ENCODE data around the gene TEKTIP1. TPM values are rescaled to one million over a fixed set of nuclear protein-coding genes. Genes with fewer than 3 reads are reported as not detected.

The TEKTIP1 gene
- total and polyA plus RNA-seq, 9 of the 15 experiments (the other 6 are each of a cell fraction or from before 2014, with no cell fraction given) = 0.66 TPM; not detected in 8

DNA sequence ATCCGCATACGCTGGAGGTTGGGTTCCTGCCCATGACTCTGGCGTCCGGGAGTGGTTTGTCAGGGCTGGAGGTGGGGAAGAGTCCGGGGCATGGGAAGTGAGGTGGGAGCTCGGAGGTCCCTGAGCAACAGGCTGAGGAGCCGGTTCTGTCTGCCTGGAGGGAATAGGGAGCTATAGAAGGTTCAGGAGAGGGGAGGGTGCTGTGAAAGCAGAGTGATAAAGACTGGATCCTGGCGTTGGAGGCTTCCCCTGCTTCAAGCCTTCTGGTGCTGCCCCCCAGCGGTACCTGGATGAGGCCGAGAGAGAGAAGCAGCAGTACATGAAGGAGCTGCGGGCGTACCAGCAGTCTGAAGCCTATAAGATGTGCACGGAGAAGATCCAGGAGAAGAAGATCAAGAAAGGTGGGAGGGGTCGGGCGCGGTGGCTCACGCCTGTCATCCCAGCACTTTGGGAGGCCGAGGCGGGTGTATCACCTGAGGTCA, 36.3 kb downstream of the TEKTIP1 start (continued):
- TF ChIP-seq ZC3H11A (IDR thresholded peaks at IDR 0.05; ENCODE audit: low read depth, low read length) = no peak
- TF ChIP-seq CAMTA2 (CRISPR knock-in tag; conservative IDR thresholded peaks at IDR 0.05) = no peak
- TF ChIP-seq, protein P1, sequence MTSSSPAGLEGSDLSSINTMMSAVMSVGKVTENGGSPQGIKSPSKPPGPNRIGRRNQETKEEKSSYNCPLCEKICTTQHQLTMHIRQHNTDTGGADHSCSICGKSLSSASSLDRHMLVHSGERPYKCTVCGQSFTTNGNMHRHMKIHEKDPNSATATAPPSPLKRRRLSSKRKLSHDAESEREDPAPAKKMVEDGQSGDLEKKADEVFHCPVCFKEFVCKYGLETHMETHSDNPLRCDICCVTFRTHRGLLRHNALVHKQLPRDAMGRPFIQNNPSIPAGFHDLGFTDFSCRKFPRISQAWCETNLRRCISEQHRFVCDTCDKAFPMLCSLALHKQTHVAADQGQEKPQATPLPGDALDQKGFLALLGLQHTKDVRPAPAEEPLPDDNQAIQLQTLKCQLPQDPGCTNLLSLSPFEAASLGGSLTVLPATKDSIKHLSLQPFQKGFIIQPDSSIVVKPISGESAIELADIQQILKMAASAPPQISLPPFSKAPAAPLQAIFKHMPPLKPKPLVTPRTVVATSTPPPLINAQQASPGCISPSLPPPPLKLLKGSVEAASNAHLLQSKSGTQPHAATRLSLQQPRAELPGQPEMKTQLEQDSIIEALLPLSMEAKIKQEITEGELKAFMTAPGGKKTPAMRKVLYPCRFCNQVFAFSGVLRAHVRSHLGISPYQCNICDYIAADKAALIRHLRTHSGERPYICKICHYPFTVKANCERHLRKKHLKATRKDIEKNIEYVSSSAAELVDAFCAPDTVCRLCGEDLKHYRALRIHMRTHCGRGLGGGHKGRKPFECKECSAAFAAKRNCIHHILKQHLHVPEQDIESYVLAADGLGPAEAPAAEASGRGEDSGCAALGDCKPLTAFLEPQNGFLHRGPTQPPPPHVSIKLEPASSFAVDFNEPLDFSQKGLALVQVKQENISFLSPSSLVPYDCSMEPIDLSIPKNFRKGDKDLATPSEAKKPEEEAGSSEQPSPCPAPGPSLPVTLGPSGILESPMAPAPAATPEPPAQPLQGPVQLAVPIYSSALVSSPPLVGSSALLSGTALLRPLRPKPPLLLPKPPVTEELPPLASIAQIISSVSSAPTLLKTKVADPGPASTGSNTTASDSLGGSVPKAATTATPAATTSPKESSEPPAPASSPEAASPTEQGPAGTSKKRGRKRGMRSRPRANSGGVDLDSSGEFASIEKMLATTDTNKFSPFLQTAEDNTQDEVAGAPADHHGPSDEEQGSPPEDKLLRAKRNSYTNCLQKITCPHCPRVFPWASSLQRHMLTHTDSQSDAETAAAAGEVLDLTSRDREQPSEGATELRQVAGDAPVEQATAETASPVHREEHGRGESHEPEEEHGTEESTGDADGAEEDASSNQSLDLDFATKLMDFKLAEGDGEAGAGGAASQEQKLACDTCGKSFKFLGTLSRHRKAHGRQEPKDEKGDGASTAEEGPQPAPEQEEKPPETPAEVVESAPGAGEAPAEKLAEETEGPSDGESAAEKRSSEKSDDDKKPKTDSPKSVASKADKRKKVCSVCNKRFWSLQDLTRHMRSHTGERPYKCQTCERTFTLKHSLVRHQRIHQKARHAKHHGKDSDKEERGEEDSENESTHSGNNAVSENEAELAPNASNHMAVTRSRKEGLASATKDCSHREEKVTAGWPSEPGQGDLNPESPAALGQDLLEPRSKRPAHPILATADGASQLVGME (CRISPR knock-in tag; IDR thresholded peaks at IDR 0.05) = no peak
- TF ChIP-seq, protein P2, sequence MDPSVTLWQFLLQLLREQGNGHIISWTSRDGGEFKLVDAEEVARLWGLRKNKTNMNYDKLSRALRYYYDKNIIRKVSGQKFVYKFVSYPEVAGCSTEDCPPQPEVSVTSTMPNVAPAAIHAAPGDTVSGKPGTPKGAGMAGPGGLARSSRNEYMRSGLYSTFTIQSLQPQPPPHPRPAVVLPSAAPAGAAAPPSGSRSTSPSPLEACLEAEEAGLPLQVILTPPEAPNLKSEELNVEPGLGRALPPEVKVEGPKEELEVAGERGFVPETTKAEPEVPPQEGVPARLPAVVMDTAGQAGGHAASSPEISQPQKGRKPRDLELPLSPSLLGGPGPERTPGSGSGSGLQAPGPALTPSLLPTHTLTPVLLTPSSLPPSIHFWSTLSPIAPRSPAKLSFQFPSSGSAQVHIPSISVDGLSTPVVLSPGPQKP (CRISPR knock-in tag; IDR thresholded peaks at IDR 0.05) = no peak
- TF ChIP-seq ZNF239 (CRISPR knock-in tag; IDR thresholded peaks at IDR 0.05) = no peak
- TF ChIP-seq, protein P3, sequence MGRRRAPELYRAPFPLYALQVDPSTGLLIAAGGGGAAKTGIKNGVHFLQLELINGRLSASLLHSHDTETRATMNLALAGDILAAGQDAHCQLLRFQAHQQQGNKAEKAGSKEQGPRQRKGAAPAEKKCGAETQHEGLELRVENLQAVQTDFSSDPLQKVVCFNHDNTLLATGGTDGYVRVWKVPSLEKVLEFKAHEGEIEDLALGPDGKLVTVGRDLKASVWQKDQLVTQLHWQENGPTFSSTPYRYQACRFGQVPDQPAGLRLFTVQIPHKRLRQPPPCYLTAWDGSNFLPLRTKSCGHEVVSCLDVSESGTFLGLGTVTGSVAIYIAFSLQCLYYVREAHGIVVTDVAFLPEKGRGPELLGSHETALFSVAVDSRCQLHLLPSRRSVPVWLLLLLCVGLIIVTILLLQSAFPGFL (CRISPR knock-in tag; IDR thresholded peaks at IDR 0.05) = no peak
- TF ChIP-seq, protein P4, sequence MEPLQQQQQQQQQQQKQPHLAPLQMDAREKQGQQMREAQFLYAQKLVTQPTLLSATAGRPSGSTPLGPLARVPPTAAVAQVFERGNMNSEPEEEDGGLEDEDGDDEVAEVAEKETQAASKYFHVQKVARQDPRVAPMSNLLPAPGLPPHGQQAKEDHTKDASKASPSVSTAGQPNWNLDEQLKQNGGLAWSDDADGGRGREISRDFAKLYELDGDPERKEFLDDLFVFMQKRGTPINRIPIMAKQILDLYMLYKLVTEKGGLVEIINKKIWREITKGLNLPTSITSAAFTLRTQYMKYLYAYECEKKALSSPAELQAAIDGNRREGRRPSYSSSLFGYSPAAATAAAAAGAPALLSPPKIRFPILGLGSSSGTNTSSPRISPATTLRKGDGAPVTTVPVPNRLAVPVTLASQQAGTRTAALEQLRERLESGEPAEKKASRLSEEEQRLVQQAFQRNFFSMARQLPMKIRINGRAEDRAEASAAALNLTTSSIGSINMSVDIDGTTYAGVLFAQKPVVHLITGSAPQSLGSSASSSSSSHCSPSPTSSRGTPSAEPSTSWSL (CRISPR knock-in tag; IDR thresholded peaks at IDR 0.05; ENCODE audit: borderline replicate concordance) = no peak
- TF ChIP-seq RNF2 (IDR thresholded peaks at IDR 0.05) = no peak
- TF ChIP-seq ARID2 (IDR thresholded peaks at IDR 0.05) = no peak
- no peak for TF ChIP-seq NUFIP1 (IDR thresholded peaks at IDR 0.05; ENCODE audit: partially characterized antibody)
- no peak for TF ChIP-seq ZFP30 (CRISPR knock-in tag; IDR thresholded peaks at IDR 0.05; ENCODE audit: borderline replicate concordance)
- TF ChIP-seq COPS2 (conservative IDR thresholded peaks at IDR 0.05) = no peak
- no peak for TF ChIP-seq BRD4 (IDR thresholded peaks at IDR 0.05)
- TF ChIP-seq RBM25 (IDR thresholded peaks at IDR 0.05; ENCODE audit: low read depth, low read length, severe bottlenecking) = peak; percentile 83
- TF ChIP-seq POLR3A (IDR thresholded peaks at IDR 0.05; ENCODE audit: borderline replicate concordance, extremely low read depth, insufficient read depth, insufficient read length) = no peak
- TF ChIP-seq ZNF79 (CRISPR knock-in tag; IDR thresholded peaks at IDR 0.05; ENCODE audit: low read depth) = no peak
- TF ChIP-seq, protein P5, sequence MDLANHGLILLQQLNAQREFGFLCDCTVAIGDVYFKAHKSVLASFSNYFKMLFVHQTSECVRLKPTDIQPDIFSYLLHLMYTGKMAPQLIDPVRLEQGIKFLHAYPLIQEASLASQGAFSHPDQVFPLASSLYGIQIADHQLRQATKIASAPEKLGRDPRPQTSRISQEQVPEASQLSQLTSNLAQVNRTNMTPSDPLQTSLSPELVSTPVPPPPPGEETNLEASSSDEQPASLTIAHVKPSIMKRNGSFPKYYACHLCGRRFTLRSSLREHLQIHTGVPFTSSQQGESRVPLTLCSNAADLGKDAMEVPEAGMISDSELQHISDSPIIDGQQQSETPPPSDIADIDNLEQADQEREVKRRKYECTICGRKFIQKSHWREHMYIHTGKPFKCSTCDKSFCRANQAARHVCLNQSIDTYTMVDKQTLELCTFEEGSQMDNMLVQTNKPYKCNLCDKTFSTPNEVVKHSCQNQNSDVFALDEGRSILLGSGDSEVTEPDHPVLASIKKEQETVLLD (IDR thresholded peaks at IDR 0.05) = no peak
- TF ChIP-seq SMARCA5 (IDR thresholded peaks at IDR 0.05) = peak; percentile 62; the same call in 1 of the 2 replicates

Measured in K562 (cell line).